CD4-positive, alpha-beta T cell treated with Interferon gamma for 1 hour (primary cell): Measurements from ENCODE around the gene DCUN1D4.
"Not testable (repeated sequence)": the region's sequence is repeated elsewhere in the genome, so short reads cannot be mapped to it uniquely, and the experiment has no call there.

Source experiments
- DNase-seq: peaks from one replicate; pipeline ENCODE4 v3.0.0-alpha.2; 2020

DCUN1D4 gene

GRCh38 chr4:51895816-51896408 lies 53.0 kb downstream of the DCUN1D4 start:
- DNase-seq: peak; percentile 33

GRCh38 chr4:51901363-51901762 lies 58.4 kb downstream of the DCUN1D4 start:
- DNase-seq: no peak

GRCh38 chr4:51906167-51906958 lies 63.4 kb downstream of the DCUN1D4 start:
- peak; percentile 22 for DNase-seq

GRCh38 chr4:51907006-51907669 lies 64.2 kb downstream of the DCUN1D4 start:
- no peak for DNase-seq

GRCh38 chr4:51909236-51909703 lies 66.3 kb downstream of the DCUN1D4 start:
- no peak for DNase-seq

- no peak for DNase-seq
These were observed 75.3 kb downstream of the DCUN1D4 start for GRCh38 chr4:51918251-51918650.

GRCh38 chr4:51923343-51923742 lies 80.4 kb downstream of the DCUN1D4 start:
- no peak for DNase-seq

GRCh38 chr4:51925307-51925706 lies 82.4 kb downstream of the DCUN1D4 start:
- DNase-seq: no peak

GRCh38 chr4:51930557-51930956 lies 87.6 kb downstream of the DCUN1D4 start:
- no peak for DNase-seq

- DNase-seq: no peak
These were observed 88.5 kb downstream of the DCUN1D4 start for GRCh38 chr4:51931461-51931860.

GRCh38 chr4:51932261-51932660 lies 89.3 kb downstream of the DCUN1D4 start:
- DNase-seq: no peak

GRCh38 chr4:51932684-51933083 lies 89.7 kb downstream of the DCUN1D4 start:
- no peak for DNase-seq

GRCh38 chr4:51940460-51940859 lies 97.5 kb downstream of the DCUN1D4 start:
- DNase-seq: not testable (repeated sequence)

- no peak for DNase-seq
These were observed 99.3 kb downstream of the DCUN1D4 start for GRCh38 chr4:51942108-51942832.

GRCh38 chr4:51942833-51943215 lies 99.9 kb downstream of the DCUN1D4 start:
- DNase-seq: no peak

- DNase-seq: no peak
These were observed 100.3 kb downstream of the DCUN1D4 start for GRCh38 chr4:51943221-51943620.

- no peak for DNase-seq
These were observed 115.4 kb downstream of the DCUN1D4 start for GRCh38 chr4:51958199-51958968.

- DNase-seq: no peak
These were observed 117.5 kb downstream of the DCUN1D4 start for GRCh38 chr4:51960486-51960885.

GRCh38 chr4:51963841-51964517 lies 121.0 kb downstream of the DCUN1D4 start:
- DNase-seq: no peak

GRCh38 chr4:51965862-51966261 lies 122.9 kb downstream of the DCUN1D4 start:
- DNase-seq: no peak
